ENCODE measurements around the gene EPHA5. TPM values are rescaled to one million over a fixed set of nuclear protein-coding genes. Genes with fewer than 3 reads are reported as not detected.

The EPHA5 gene
- total RNA-seq, 1 experiment from 2014 or later, result 0.04 TPM

GRCh38 chr4:65566473-65566872 lies 103.8 kb downstream of the EPHA5 start (continued):
- no peak for TF ChIP-seq AFF4 (CRISPR knock-in tag; IDR thresholded peaks at IDR 0.05; ENCODE audit: borderline replicate concordance)

GRCh38 chr4:65561164-65561563 lies 109.1 kb downstream of the EPHA5 start:
- CTCF ChIA-PET, result no interaction called here
- Mint-ChIP-seq H3K9me3 (no peaks in the 10 kb centered on the region), H3K4me3 (no peak overlapping the region), H3K4me1 (peaks cover 12% of the 10 kb centered on the region), H3K27ac (no peak overlapping the region; the same call in 1 of the 2 replicates), H3K36me3 (no peaks in the 10 kb centered on the region), H3K27me3 (ENCODE audit: low read depth) (no peaks in the 10 kb centered on the region)
- no peak for TF ChIP-seq FOXP4 (CRISPR knock-in tag; IDR thresholded peaks at IDR 0.05)
- TF ChIP-seq TP53 (CRISPR knock-in tag; IDR thresholded peaks at IDR 0.05), result no peak
- TF ChIP-seq ZMAT4 (CRISPR knock-in tag; IDR thresholded peaks at IDR 0.05), result no peak
- no peak for TF ChIP-seq HMGA2 (CRISPR knock-in tag; IDR thresholded peaks at IDR 0.05)
- TF ChIP-seq MYBL2 (CRISPR knock-in tag; IDR thresholded peaks at IDR 0.05), result no peak
- no peak for TF ChIP-seq JUN (CRISPR knock-in tag; IDR thresholded peaks at IDR 0.05)
- TF ChIP-seq NR3C1 (CRISPR knock-in tag; conservative IDR thresholded peaks at IDR 0.05; ENCODE audit: low read depth), result no peak
- no peak for TF ChIP-seq E2F4 (CRISPR knock-in tag; IDR thresholded peaks at IDR 0.05; ENCODE audit: borderline replicate concordance, low read depth)
- no peak for TF ChIP-seq TEAD1 (CRISPR knock-in tag; IDR thresholded peaks at IDR 0.05)
- no peak for TF ChIP-seq ATF2 (CRISPR knock-in tag; IDR thresholded peaks at IDR 0.05; ENCODE audit: borderline replicate concordance, low read depth)
- TF ChIP-seq SMAD4 (CRISPR knock-in tag; IDR thresholded peaks at IDR 0.05), result no peak
- TF ChIP-seq CREM (CRISPR knock-in tag; IDR thresholded peaks at IDR 0.05), result no peak
- no peak for TF ChIP-seq NR2C2 (CRISPR knock-in tag; IDR thresholded peaks at IDR 0.05)
- TF ChIP-seq NFE2L1 (CRISPR knock-in tag; IDR thresholded peaks at IDR 0.05), result no peak
- no peak for TF ChIP-seq JAZF1 (CRISPR knock-in tag; IDR thresholded peaks at IDR 0.05)
- TF ChIP-seq ATF3 (CRISPR knock-in tag; conservative IDR thresholded peaks at IDR 0.05), result no peak
- POLR2A ChIA-PET, result interaction anchor here (0.6 kb wide), 1 partner anchor 282 kb away, joined by 4 read pairs; no protein-coding TSS in a partner anchor
- ATAC-seq (no peak), DNase-seq (ENCODE audit: low spot score) (no peak)

Measured in WTC11 (cell line).